MM.1S (cell line): ENCODE data around the gene DNMT3A.

Experiments
- DNase-seq: peaks from one replicate; pipeline ENCODE4 v3.0.0-alpha.2; 2015
- H2AFZ ChIP-seq: fragments of 300-600 bp; sonication (generic); 2 replicates; pipeline ENCODE4 v1.6.0; 2016; ENCODE audit warnings: antibody characterized with exemption, low read length
- H3F3A ChIP-seq: fragments of 300-600 bp; sonication (generic); 2 replicates; pipeline ENCODE4 v1.6.1; 2016; ENCODE audit warnings: mild to moderate bottlenecking, antibody characterized with exemption, low read length, moderate library complexity, mixed read lengths; ENCODE audit not compliant: insufficient read depth
- H3K27ac ChIP-seq: fragments of 300-600 bp; sonication (generic); 2 replicates; pipeline ENCODE4 v1.5.1; 2016; ENCODE audit warnings: mild to moderate bottlenecking, low read length
- H3K27me3 ChIP-seq: fragments of 300-600 bp; sonication (generic); replicated peaks from 2 replicates; pipeline ENCODE4 v1.6.0; 2016; ENCODE audit warnings: low read length; ENCODE audit not compliant: insufficient read depth
- H3K36me3 ChIP-seq: fragments of 300-600 bp; sonication (generic); replicated peaks from 2 replicates; pipeline ENCODE4 v1.6.1; 2016; ENCODE audit warnings: mild to moderate bottlenecking, low read length, mixed read lengths; ENCODE audit not compliant: insufficient read depth
- H3K4me1 ChIP-seq: fragments of 300-600 bp; sonication (generic); 2 replicates; pipeline ENCODE4 v1.6.1; 2016; ENCODE audit warnings: low read length, mixed read lengths
- H3K4me2 ChIP-seq: fragments of 300-600 bp; sonication (generic); 2 replicates; pipeline ENCODE4 v1.6.0; 2016; ENCODE audit warnings: low read depth, low read length
- H3K4me3 ChIP-seq: fragments of 300-600 bp; sonication (generic); 2 replicates; pipeline ENCODE4 v1.5.1; 2016; ENCODE audit warnings: low read length, mixed read lengths
- H3K79me2 ChIP-seq: fragments of 300-600 bp; sonication (generic); 2 replicates; pipeline ENCODE4 v1.6.1; 2016; ENCODE audit warnings: mixed run types, low read length, mixed read lengths
- H3K9ac ChIP-seq: fragments of 300-600 bp; sonication (generic); 2 replicates; pipeline ENCODE4 v1.6.1; 2016; ENCODE audit warnings: low read length, mixed read lengths
- H3K9me2 ChIP-seq: fragments of 300-600 bp; sonication (generic); replicated peaks from 2 replicates; pipeline ENCODE4 v1.6.1; 2016; ENCODE audit warnings: mild to moderate bottlenecking, low read length, mixed read lengths; ENCODE audit not compliant: insufficient read depth
- H3K9me3 ChIP-seq: fragments of 300-600 bp; sonication (generic); replicated peaks from 2 replicates; pipeline ENCODE4 v1.6.1; 2016; ENCODE audit warnings: mild to moderate bottlenecking, low read length, mixed read lengths; ENCODE audit not compliant: insufficient read depth
- H4K20me1 ChIP-seq: fragments of 300-600 bp; sonication (generic); 2 replicates; pipeline ENCODE4 v1.6.1; 2016; ENCODE audit warnings: mild to moderate bottlenecking, low read length, moderate library complexity, mixed read lengths; ENCODE audit not compliant: insufficient read depth
- CTCF ChIP-seq: fragments of 300-600 bp; sonication (generic); IDR thresholded peaks from 2 replicates; pipeline ENCODE4 v1.5.1; 2016; ENCODE audit warnings: antibody characterized with exemption, low read length, mixed read lengths
- EZH2 ChIP-seq: fragments of 300-600 bp; sonication (generic); optimal IDR thresholded peaks from 2 replicates; pipeline ENCODE3; 2017; ENCODE audit warnings: low read depth, mild to moderate bottlenecking, antibody characterized with exemption, low read length, mixed read lengths
- EZH2phosphoT487 ChIP-seq: fragments of 300-600 bp; sonication (generic); IDR thresholded peaks from 2 replicates; pipeline ENCODE4 v1.6.1; 2018; ENCODE audit warnings: antibody characterized with exemption, low read length

DNMT3A gene

GRCh38 chr2:25316101-25316500, 25.6 kb downstream of the DNMT3A start:
- peaks cover 5% of the 10 kb centered on the region for H3K4me1 ChIP-seq
- H3K36me3 ChIP-seq = no peaks in the 10 kb centered on the region
- H3K9me2 ChIP-seq = no peaks in the 10 kb centered on the region
- H3K9me3 ChIP-seq = no peaks in the 10 kb centered on the region
- no peak overlapping the region for H3K4me3 ChIP-seq
- DNase-seq = no peak
- no peak overlapping the region for H3K27ac ChIP-seq
- H3K4me2 ChIP-seq = no peak overlapping the region
- no peaks in the 10 kb centered on the region for H3F3A ChIP-seq
- no peak overlapping the region for H3K9ac ChIP-seq
- H2AFZ ChIP-seq = no peak overlapping the region
- no peaks in the 10 kb centered on the region for H3K79me2 ChIP-seq
- H4K20me1 ChIP-seq = no peaks in the 10 kb centered on the region
- no peaks in the 10 kb centered on the region for H3K27me3 ChIP-seq
- TF ChIP-seq EZH2phosphoT487 (no peak), EZH2 (no peak), CTCF (no peak)

GRCh38 chr2:25315316-25315680, 26.4 kb downstream of the DNMT3A start:
- DNase-seq = no peak
- Histone ChIP-seq H3K27me3 (no peaks in the 10 kb centered on the region), H2AFZ (no peak overlapping the region), H3K9me2 (no peaks in the 10 kb centered on the region), H3K4me3 (no peak overlapping the region), H3K9ac (no peak overlapping the region), H3K9me3 (no peaks in the 10 kb centered on the region), H3K4me1 (peaks cover 4% of the 10 kb centered on the region), H3F3A (no peaks in the 10 kb centered on the region), H3K79me2 (no peaks in the 10 kb centered on the region), H4K20me1 (no peaks in the 10 kb centered on the region), H3K4me2 (no peak overlapping the region), H3K36me3 (no peaks in the 10 kb centered on the region), H3K27ac (no peak overlapping the region)
- no peak for TF ChIP-seq EZH2phosphoT487
- TF ChIP-seq CTCF = no peak
- no peak for TF ChIP-seq EZH2

- no peak overlapping the region for H3K4me3 ChIP-seq
- H3K9me2 ChIP-seq = no peaks in the 10 kb centered on the region
- no peaks in the 10 kb centered on the region for H3K9me3 ChIP-seq
- no peaks in the 10 kb centered on the region for H4K20me1 ChIP-seq
- H3K27me3 ChIP-seq = no peaks in the 10 kb centered on the region
- no peak for DNase-seq
- no peak overlapping the region for H3K9ac ChIP-seq
- TF ChIP-seq CTCF (no peak), EZH2 (no peak), EZH2phosphoT487 (no peak)
- no peak overlapping the region for H3K27ac ChIP-seq
- H3K79me2 ChIP-seq = no peaks in the 10 kb centered on the region
- no peak overlapping the region for H3K4me2 ChIP-seq
- no peaks in the 10 kb centered on the region for H3K36me3 ChIP-seq
- no peak overlapping the region for H2AFZ ChIP-seq
- no peaks in the 10 kb centered on the region for H3F3A ChIP-seq
- no peaks in the 10 kb centered on the region for H3K4me1 ChIP-seq
Observed at GRCh38 chr2:25314514-25315315, 27.0 kb downstream of the DNMT3A start.
